GDM1 (cell line): Measurements from ENCODE around the gene DYNC2LI1.
"Not testable (repeated sequence)": the region's sequence is repeated elsewhere in the genome, so short reads cannot be mapped to it uniquely, and the experiment has no call there.

Source experiments
- DNase-seq: peaks from one replicate; lab custom pipeline; 2025; lab: John Stamatoyannopoulos, UW

Gene DYNC2LI1

GRCh38 chr2:43773876-43774613 is at the start of gene DYNC2LI1:
TSS of gene DYNC2LI1 (plus strand) at chr2:43774039. CDS start at chr2:43774139, 100 bp downstream.
- DNase-seq = peak; percentile 66

- DNase-seq = no peak
These were observed 48.9 kb upstream of the DYNC2LI1 start for GRCh38 chr2:43724728-43725526.

GRCh38 chr2:43725711-43726246 is 48.1 kb upstream of the DYNC2LI1 start:
- DNase-seq = no peak

GRCh38 chr2:43726961-43727633 is 46.7 kb upstream of the DYNC2LI1 start:
- DNase-seq = not testable (repeated sequence)

- DNase-seq = no peak
These were observed 46.2 kb upstream of the DYNC2LI1 start for GRCh38 chr2:43727634-43728014.

GRCh38 chr2:43729491-43730174 is 44.2 kb upstream of the DYNC2LI1 start:
- DNase-seq = no peak

GRCh38 chr2:43731211-43731610 is 42.6 kb upstream of the DYNC2LI1 start:
- no peak for DNase-seq

- no peak for DNase-seq
These were observed 37.2 kb upstream of the DYNC2LI1 start for GRCh38 chr2:43736637-43737036.

- no peak for DNase-seq
These were observed 36.6 kb upstream of the DYNC2LI1 start for GRCh38 chr2:43737097-43737854.

- DNase-seq = no peak
These were observed 36.0 kb upstream of the DYNC2LI1 start for GRCh38 chr2:43737855-43738254.

- DNase-seq = no peak
These were observed 35.6 kb upstream of the DYNC2LI1 start for GRCh38 chr2:43738257-43738656.

GRCh38 chr2:43743706-43744105 is 30.1 kb upstream of the DYNC2LI1 start:
- no peak for DNase-seq

GRCh38 chr2:43745457-43745856 is 28.4 kb upstream of the DYNC2LI1 start:
- no peak for DNase-seq

GRCh38 chr2:43748333-43748732 is 25.5 kb upstream of the DYNC2LI1 start:
- no peak for DNase-seq

- no peak for DNase-seq
These were observed 24.3 kb upstream of the DYNC2LI1 start for GRCh38 chr2:43749583-43749982.

GRCh38 chr2:43751476-43751990 is 22.3 kb upstream of the DYNC2LI1 start:
- no peak for DNase-seq

- DNase-seq = no peak
These were observed 21.5 kb upstream of the DYNC2LI1 start for GRCh38 chr2:43752302-43752701.

GRCh38 chr2:43754180-43754579 is 19.7 kb upstream of the DYNC2LI1 start:
- DNase-seq = no peak

GRCh38 chr2:43758739-43759138 is 15.1 kb upstream of the DYNC2LI1 start:
- no peak for DNase-seq

GRCh38 chr2:43759195-43759594 is 14.6 kb upstream of the DYNC2LI1 start:
- no peak for DNase-seq

GRCh38 chr2:43762286-43762685 is 11.6 kb upstream of the DYNC2LI1 start:
- no peak for DNase-seq
